ENCODE measurements around the gene ALK.

ALK gene

GRCh38 chr2:29655391-29656086 lies 265.8 kb downstream of the ALK start:
- no peak overlapping the region for H3K27ac ChIP-seq (ENCODE audit: insufficient read depth, low read depth, low read length, poor library complexity, severe bottlenecking)
- H3K4me3 ChIP-seq (ENCODE audit: insufficient read depth, low read depth, low read length): no peak overlapping the region
- WGBS, 2 experiments: 93 to 96% methylated on average over 3 of the region's 3 CpGs
- no peaks in the 10 kb centered on the region for H3K36me3 ChIP-seq (ENCODE audit: control insufficient read depth, insufficient read depth, low read length)
- peaks cover 9% of the 10 kb centered on the region for H3K27me3 ChIP-seq (ENCODE audit: control insufficient read depth, insufficient read depth, low read length, poor library complexity, severe bottlenecking)
- no peaks in the 10 kb centered on the region for H3K9me3 ChIP-seq (ENCODE audit: control insufficient read depth, low read length)
- peaks cover 37% of the 10 kb centered on the region for H3K4me1 ChIP-seq (ENCODE audit: control insufficient read depth, insufficient read depth, low read length)

GRCh38 chr2:29650631-29651097 lies 270.7 kb downstream of the ALK start:
- Histone ChIP-seq H3K4me3 (ENCODE audit: insufficient read depth, low read depth, low read length) (no peak overlapping the region), H3K36me3 (ENCODE audit: control insufficient read depth, insufficient read depth, low read length) (no peaks in the 10 kb centered on the region), H3K4me1 (ENCODE audit: control insufficient read depth, insufficient read depth, low read length) (peaks cover 13% of the 10 kb centered on the region), H3K27me3 (ENCODE audit: control insufficient read depth, insufficient read depth, low read length, poor library complexity, severe bottlenecking) (no peaks in the 10 kb centered on the region), H3K27ac (ENCODE audit: insufficient read depth, low read depth, low read length, poor library complexity, severe bottlenecking) (no peak overlapping the region), H3K9me3 (ENCODE audit: control insufficient read depth, low read length) (no peaks in the 10 kb centered on the region)
- 87 to 92% methylated on average over 8 of the region's 8 CpGs for WGBS, 2 experiments

GRCh38 chr2:29644949-29645348 lies 276.4 kb downstream of the ALK start:
- no peaks in the 10 kb centered on the region for H3K36me3 ChIP-seq (ENCODE audit: control insufficient read depth, insufficient read depth, low read length)
- no peak overlapping the region for H3K27ac ChIP-seq (ENCODE audit: insufficient read depth, low read depth, low read length, poor library complexity, severe bottlenecking)
- no peaks in the 10 kb centered on the region for H3K9me3 ChIP-seq (ENCODE audit: control insufficient read depth, low read length)
- WGBS, 2 experiments: 86% methylated on average over 1 of the region's 1 CpG; no CpG with 5 or more reads in 1 of the 2 experiments
- no peaks in the 10 kb centered on the region for H3K27me3 ChIP-seq (ENCODE audit: control insufficient read depth, insufficient read depth, low read length, poor library complexity, severe bottlenecking)
- no peak overlapping the region for H3K4me3 ChIP-seq (ENCODE audit: insufficient read depth, low read depth, low read length)
- H3K4me1 ChIP-seq (ENCODE audit: control insufficient read depth, insufficient read depth, low read length): no peaks in the 10 kb centered on the region

- no peaks in the 10 kb centered on the region for H3K9me3 ChIP-seq (ENCODE audit: control insufficient read depth, low read length)
- H3K27me3 ChIP-seq (ENCODE audit: control insufficient read depth, insufficient read depth, low read length, poor library complexity, severe bottlenecking): no peaks in the 10 kb centered on the region
- no peaks in the 10 kb centered on the region for H3K4me1 ChIP-seq (ENCODE audit: control insufficient read depth, insufficient read depth, low read length)
These were observed 278.2 kb downstream of the ALK start for GRCh38 chr2:29643196-29643595.

GRCh38 chr2:29640360-29640759 lies 281.0 kb downstream of the ALK start:
- WGBS, 2 experiments: 74 to 79% methylated on average over 5 of the region's 5 CpGs

More at GRCh38 chr2:29643196-29643595, 278.2 kb downstream of the ALK start:
- no peaks in the 10 kb centered on the region for H3K36me3 ChIP-seq (ENCODE audit: control insufficient read depth, insufficient read depth, low read length)
- no peak overlapping the region for H3K27ac ChIP-seq (ENCODE audit: insufficient read depth, low read depth, low read length, poor library complexity, severe bottlenecking)
- H3K4me3 ChIP-seq (ENCODE audit: insufficient read depth, low read depth, low read length): no peak overlapping the region

GRCh38 chr2:29638641-29639040 lies 282.7 kb downstream of the ALK start:
- Histone ChIP-seq H3K27ac (ENCODE audit: insufficient read depth, low read depth, low read length, poor library complexity, severe bottlenecking) (no peak overlapping the region), H3K4me1 (ENCODE audit: control insufficient read depth, insufficient read depth, low read length) (no peaks in the 10 kb centered on the region), H3K4me3 (ENCODE audit: insufficient read depth, low read depth, low read length) (no peak overlapping the region), H3K36me3 (ENCODE audit: control insufficient read depth, insufficient read depth, low read length) (no peaks in the 10 kb centered on the region), H3K9me3 (ENCODE audit: control insufficient read depth, low read length) (no peaks in the 10 kb centered on the region), H3K27me3 (ENCODE audit: control insufficient read depth, insufficient read depth, low read length, poor library complexity, severe bottlenecking) (no peaks in the 10 kb centered on the region)
- WGBS, 2 experiments: 83 to 93% methylated on average over 1 to 2 of the region's 2 CpGs

More at GRCh38 chr2:29640360-29640759, 281.0 kb downstream of the ALK start:
- Histone ChIP-seq H3K4me1 (ENCODE audit: control insufficient read depth, insufficient read depth, low read length) (no peaks in the 10 kb centered on the region), H3K27ac (ENCODE audit: insufficient read depth, low read depth, low read length, poor library complexity, severe bottlenecking) (no peak overlapping the region), H3K4me3 (ENCODE audit: insufficient read depth, low read depth, low read length) (no peak overlapping the region), H3K27me3 (ENCODE audit: control insufficient read depth, insufficient read depth, low read length, poor library complexity, severe bottlenecking) (no peaks in the 10 kb centered on the region), H3K36me3 (ENCODE audit: control insufficient read depth, insufficient read depth, low read length) (no peaks in the 10 kb centered on the region), H3K9me3 (ENCODE audit: control insufficient read depth, low read length) (no peaks in the 10 kb centered on the region)

- Histone ChIP-seq H3K36me3 (ENCODE audit: control insufficient read depth, insufficient read depth, low read length) (no peaks in the 10 kb centered on the region), H3K9me3 (ENCODE audit: control insufficient read depth, low read length) (no peaks in the 10 kb centered on the region), H3K27ac (ENCODE audit: insufficient read depth, low read depth, low read length, poor library complexity, severe bottlenecking) (no peak overlapping the region), H3K27me3 (ENCODE audit: control insufficient read depth, insufficient read depth, low read length, poor library complexity, severe bottlenecking) (no peaks in the 10 kb centered on the region), H3K4me1 (ENCODE audit: control insufficient read depth, insufficient read depth, low read length) (no peaks in the 10 kb centered on the region), H3K4me3 (ENCODE audit: insufficient read depth, low read depth, low read length) (no peak overlapping the region)
- WGBS, 2 experiments: 100% methylated on average over 1 of the region's 1 CpG
These were observed 286.5 kb downstream of the ALK start for GRCh38 chr2:29634916-29635315.

GRCh38 chr2:29632018-29632417 lies 289.4 kb downstream of the ALK start:
- H3K27ac ChIP-seq (ENCODE audit: insufficient read depth, low read depth, low read length, poor library complexity, severe bottlenecking): no peak overlapping the region
- 85 to 100% methylated on average over 2 of the region's 2 CpGs for WGBS, 2 experiments

GRCh38 chr2:29629495-29629894 lies 291.9 kb downstream of the ALK start:
- Histone ChIP-seq H3K4me1 (ENCODE audit: control insufficient read depth, insufficient read depth, low read length) (peaks cover 3% of the 10 kb centered on the region), H3K27me3 (ENCODE audit: control insufficient read depth, insufficient read depth, low read length, poor library complexity, severe bottlenecking) (no peaks in the 10 kb centered on the region), H3K36me3 (ENCODE audit: control insufficient read depth, insufficient read depth, low read length) (no peaks in the 10 kb centered on the region), H3K27ac (ENCODE audit: insufficient read depth, low read depth, low read length, poor library complexity, severe bottlenecking) (no peak overlapping the region), H3K9me3 (ENCODE audit: control insufficient read depth, low read length) (no peaks in the 10 kb centered on the region), H3K4me3 (ENCODE audit: insufficient read depth, low read depth, low read length) (no peak overlapping the region)

More at GRCh38 chr2:29632018-29632417, 289.4 kb downstream of the ALK start:
- H3K4me1 ChIP-seq (ENCODE audit: control insufficient read depth, insufficient read depth, low read length): peaks cover 3% of the 10 kb centered on the region
- no peaks in the 10 kb centered on the region for H3K27me3 ChIP-seq (ENCODE audit: control insufficient read depth, insufficient read depth, low read length, poor library complexity, severe bottlenecking)
- no peaks in the 10 kb centered on the region for H3K36me3 ChIP-seq (ENCODE audit: control insufficient read depth, insufficient read depth, low read length)
- no peak overlapping the region for H3K4me3 ChIP-seq (ENCODE audit: insufficient read depth, low read depth, low read length)
- no peaks in the 10 kb centered on the region for H3K9me3 ChIP-seq (ENCODE audit: control insufficient read depth, low read length)

GRCh38 chr2:29628862-29629261 lies 292.5 kb downstream of the ALK start:
- WGBS, 2 experiments: 95 to 97% methylated on average over 4 of the region's 4 CpGs
- Histone ChIP-seq H3K4me1 (ENCODE audit: control insufficient read depth, insufficient read depth, low read length) (peaks cover 3% of the 10 kb centered on the region), H3K36me3 (ENCODE audit: control insufficient read depth, insufficient read depth, low read length) (no peaks in the 10 kb centered on the region), H3K9me3 (ENCODE audit: control insufficient read depth, low read length) (no peaks in the 10 kb centered on the region), H3K27me3 (ENCODE audit: control insufficient read depth, insufficient read depth, low read length, poor library complexity, severe bottlenecking) (no peaks in the 10 kb centered on the region), H3K27ac (ENCODE audit: insufficient read depth, low read depth, low read length, poor library complexity, severe bottlenecking) (no peak overlapping the region), H3K4me3 (ENCODE audit: insufficient read depth, low read depth, low read length) (no peak overlapping the region)

Data from ectodermal cell (in vitro differentiated cells).